HTERT RPE-1 (cell line): Measurements from ENCODE around the gene GPR101.

Source experiments
- in situ Hi-C: fragments of 300-500 bp; cut with MboI; formaldehyde crosslinking; loops from 4 replicates; pipeline ENCODE4 v1.14.3; 2020; ENCODE audit warnings: low sequenced_read_pairs

Gene GPR101

GRCh38 chrX:137033774-137034507, at the start of gene GPR101:
Gene GPR101, minus strand, starts transcription at chrX:137033995. Its CDS starts 2,321 bp downstream, at chrX:137031674.
- in situ Hi-C loops, result no loop called here

GRCh38 chrX:137081239-137081638, 47.4 kb upstream of the GPR101 start:
- in situ Hi-C loops, result no loop called here

GRCh38 chrX:137072396-137072795, 38.6 kb upstream of the GPR101 start:
- in situ Hi-C loops, result no loop called here

GRCh38 chrX:137071596-137071995, 37.8 kb upstream of the GPR101 start:
- in situ Hi-C loops, result no loop called here

- in situ Hi-C loops, result no loop called here
Measured at GRCh38 chrX:137067147-137067546, 33.4 kb upstream of the GPR101 start.

- in situ Hi-C loops, result no loop called here
Measured at GRCh38 chrX:137062915-137063617, 29.3 kb upstream of the GPR101 start.

GRCh38 chrX:137058339-137059127, 24.7 kb upstream of the GPR101 start:
- in situ Hi-C loops, result no loop called here

- in situ Hi-C loops, result no loop called here
Measured at GRCh38 chrX:137052643-137053235, 18.9 kb upstream of the GPR101 start.

- in situ Hi-C loops, result no loop called here
Measured at GRCh38 chrX:137051978-137052642, 18.3 kb upstream of the GPR101 start.

GRCh38 chrX:137044893-137045292, 11.1 kb upstream of the GPR101 start:
- in situ Hi-C loops, result no loop called here

- in situ Hi-C loops, result no loop called here
Measured at GRCh38 chrX:137043736-137044135, 9.9 kb upstream of the GPR101 start.

GRCh38 chrX:137041329-137041728, 7.5 kb upstream of the GPR101 start:
- in situ Hi-C loops, result no loop called here

GRCh38 chrX:137040113-137040794, 6.5 kb upstream of the GPR101 start:
- in situ Hi-C loops, result no loop called here

- in situ Hi-C loops, result no loop called here
Measured at GRCh38 chrX:137034508-137034872, 695 bp upstream of the GPR101 start.

GRCh38 chrX:137032841-137033773, 688 bp downstream of the GPR101 start:
- in situ Hi-C loops, result no loop called here

GRCh38 chrX:137032341-137032694, 1.5 kb downstream of the GPR101 start:
- in situ Hi-C loops, result no loop called here

- in situ Hi-C loops, result no loop called here
Measured at GRCh38 chrX:137031517-137032340, 2.1 kb downstream of the GPR101 start.

- in situ Hi-C loops, result no loop called here
Measured at GRCh38 chrX:137031039-137031438, 2.8 kb downstream of the GPR101 start.
